ENCODE data around the gene STOX2.

DNA sequence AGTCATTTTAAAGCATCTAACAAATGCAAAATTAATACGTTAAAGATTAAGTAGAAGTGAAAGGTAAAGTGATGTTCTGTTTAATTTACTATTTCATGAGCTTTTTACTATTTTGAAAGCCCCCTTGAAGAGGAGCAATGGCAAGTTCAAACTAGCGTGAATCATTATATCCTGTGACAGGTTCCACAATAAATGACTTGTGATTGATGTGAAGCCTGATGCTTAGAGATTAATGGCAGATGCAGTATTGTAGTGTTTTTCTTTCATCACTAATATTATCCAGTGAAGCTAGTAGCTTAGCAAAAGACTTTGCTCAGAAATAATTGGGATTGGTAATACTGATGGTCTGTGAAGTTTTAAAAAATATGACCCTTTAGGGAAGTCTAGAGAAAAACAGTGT is 57.3 kb downstream of the STOX2 start:
- TF ChIP-seq, protein P1, sequence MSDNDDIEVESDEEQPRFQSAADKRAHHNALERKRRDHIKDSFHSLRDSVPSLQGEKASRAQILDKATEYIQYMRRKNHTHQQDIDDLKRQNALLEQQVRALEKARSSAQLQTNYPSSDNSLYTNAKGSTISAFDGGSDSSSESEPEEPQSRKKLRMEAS (IDR thresholded peaks at IDR 0.05): no peak
- TF ChIP-seq EP300 (IDR thresholded peaks at IDR 0.05; ENCODE audit: borderline replicate concordance): no peak
- no peak for TF ChIP-seq ZBTB7A (IDR thresholded peaks at IDR 0.05; ENCODE audit: low read depth)

Measured in Ishikawa (cell line).